ENCODE measurements around the gene CDH13. TPM values are rescaled to one million over a fixed set of nuclear protein-coding genes. Genes with fewer than 3 reads are reported as not detected.

CDH13 gene
- total and polyA plus RNA-seq, 2 experiments from 2014 or later, result 1.6 to 4.4 TPM

GRCh38 chr16:83669456-83669855, 1042.7 kb downstream of the CDH13 start:
- H3F3A ChIP-seq (replicated peaks; ENCODE audit: low read depth), result no peaks in the 10 kb centered on the region
- H3K27me3 ChIP-seq (ENCODE audit: insufficient read depth), result no peaks in the 10 kb centered on the region
- no peak for DNase-seq (ENCODE audit: low spot score)
- Mint-ChIP-seq H3K9me3 (peaks cover 43% of the 10 kb centered on the region), H3K36me3 (ENCODE audit: low read depth) (peaks cover 19% of the 10 kb centered on the region), H3K4me3 (no peak overlapping the region), H3K4me1 (no peaks in the 10 kb centered on the region), H3K27ac (no peak overlapping the region), H3K27me3 (ENCODE audit: insufficient read depth, low read depth, poor library complexity) (peaks cover 8% of the 10 kb centered on the region)
- no peaks in the 10 kb centered on the region for H3K79me2 ChIP-seq (replicated peaks; ENCODE audit: insufficient read depth)
- no peaks in the 10 kb centered on the region for H3K4me1 ChIP-seq (ENCODE audit: insufficient read depth)
- H3K36me3 ChIP-seq (ENCODE audit: insufficient read depth), result no peaks in the 10 kb centered on the region
- no peak overlapping the region for H3K4me3 ChIP-seq
- H3K27ac ChIP-seq (ENCODE audit: low read depth), result no peak overlapping the region
- TF ChIP-seq CTCF (conservative IDR thresholded peaks at IDR 0.05; ENCODE audit: low read depth in 2 of 2), result no peak
- TF ChIP-seq REST (IDR thresholded peaks at IDR 0.05; ENCODE audit: unreplicated experiment), result no peak
- TF ChIP-seq POLR2AphosphoS5 (IDR thresholded peaks at IDR 0.05; ENCODE audit: low read depth), result no peak
- no peak for TF ChIP-seq ZNF462 (CRISPR knock-in tag; IDR thresholded peaks at IDR 0.05)
- TF ChIP-seq STAT1 (IDR thresholded peaks at IDR 0.05; ENCODE audit: unreplicated experiment), result no peak
- no peak for TF ChIP-seq CREB1 (CRISPR knock-in tag; IDR thresholded peaks at IDR 0.05; ENCODE audit: low read depth)
- no peak for TF ChIP-seq ZNF331 (CRISPR knock-in tag; IDR thresholded peaks at IDR 0.05; ENCODE audit: low read depth)
- peaks cover 12% of the 10 kb centered on the region for H3K9me2 ChIP-seq (ENCODE audit: insufficient read depth)
- ATAC-seq, result no peak
- no peak overlapping the region for H3K4me2 ChIP-seq
- H2AFZ ChIP-seq, result no peak overlapping the region
- H4K20me1 ChIP-seq (replicated peaks; ENCODE audit: insufficient read depth), result no peaks in the 10 kb centered on the region

Data from GM23338 (cell line).